HepG2 (cell line): ENCODE measurements around the gene SH3GL2. TPM values are rescaled to one million over a fixed set of nuclear protein-coding genes. Genes with fewer than 3 reads are reported as not detected.
A peak's percentile ranks its signal among the peaks of the same experiment; 100 is the strongest.

Experiments
- ATAC-seq: fragments of 200-7000 bp; cut with Tn5 transposase; 3 replicates; pipeline ENCODE4 v1.9.1; 2020; ENCODE audit warnings: mild to moderate bottlenecking, moderate library complexity
- BruUV-seq: library from RNA; stranded (reverse); fragments of 400-500 nt; replicated peaks from 2 replicates; lab custom pipeline; 2021; lab: Mats Ljungman, UMichigan
- CTCF ChIA-PET: fragments of 300-600 bp; formaldehyde crosslinking; extraction: SDS; loops from one replicate; lab custom pipeline; 2021; ENCODE audit warnings: low total read pairs, inconsistent platforms, low intra/inter-chr PET ratio; lab: Yijun Ruan, JAX
- POLR2A ChIA-PET: fragments of 350-600 bp; sonication (Branson Sonifier 250); formaldehyde crosslinking; loops from one replicate; lab custom pipeline; 2020; ENCODE audit warnings: antibody characterized with exemption, inconsistent platforms; lab: Yijun Ruan, JAX
- DNase-seq: peaks from one replicate; pipeline ENCODE4 v3.0.0-alpha.2; 2015; ENCODE audit warnings: low spot score
- FAIRE-seq: peaks from 3 replicates; lab custom pipeline; 2011; peaks lifted over from hg19 to GRCh38; lab: Jason Lieb, UNC
- H2AFZ ChIP-seq: one replicate; pipeline ENCODE4 v1.6.1; 2011; ENCODE audit warnings: low read length, inconsistent platforms
- H3K27ac ChIP-seq: fragments of 300-600 bp; 3 replicates; pipeline ENCODE4 v1.8.0; 2011; ENCODE audit warnings: mixed run types, mild to moderate bottlenecking, mixed read lengths, low read length, inconsistent platforms; ENCODE audit not compliant: insufficient read depth; ENCODE audit errors: extremely low read length
- H3K27me3 ChIP-seq, 2 experiments: fragments of 200-600 bp in 1 of 2; 2 replicates in 1 of 2; 3 replicates in 1 of 2; pipeline versions ENCODE4 v1.6.0 to v1.8.0; 2011; ENCODE audit warnings: low read length in 2 of 2, mild to moderate bottlenecking in 2 of 2, moderate library complexity in 2 of 2, inconsistent platforms in 1 of 2; ENCODE audit not compliant: insufficient read depth in 2 of 2, control insufficient read depth in 1 of 2
- H3K36me3 ChIP-seq, 2 experiments: fragments of 200-600 bp in 1 of 2; replicated peaks in 1 of 2; 2 replicates in 1 of 2; 3 replicates in 1 of 2; pipeline versions ENCODE4 v1.5.1 to v1.8.0; 2011; ENCODE audit warnings: low read length in 2 of 2, inconsistent platforms in 1 of 2; ENCODE audit not compliant: insufficient read depth in 2 of 2, control insufficient read depth in 1 of 2
- H3K4me1 ChIP-seq: 2 replicates; pipeline ENCODE4 v1.5.1; 2012; ENCODE audit warnings: low read length, inconsistent platforms; ENCODE audit not compliant: insufficient read depth
- H3K4me2 ChIP-seq: 2 replicates; pipeline ENCODE4 v1.6.0; 2011; ENCODE audit warnings: low read depth, low read length, inconsistent platforms
- H3K4me3 ChIP-seq, 3 experiments: fragments of 200-600 bp in 1 of 3; sonication (generic), shearing (Covaris generic) in 1 of 3; replicated peaks in 1 of 3; 2 replicates each; pipeline ENCODE4 v1.5.1; 2011 to 2016; ENCODE audit warnings: low read length in 3 of 3, inconsistent platforms in 2 of 3, low read depth in 2 of 3, mild to moderate bottlenecking in 2 of 3, control low read depth in 1 of 3, mixed read lengths in 1 of 3; ENCODE audit not compliant: insufficient read depth in 1 of 3
- H3K79me2 ChIP-seq: one replicate; pipeline ENCODE4 v1.6.1; 2011; ENCODE audit warnings: low read length, inconsistent platforms; ENCODE audit not compliant: insufficient read depth
- H3K9ac ChIP-seq: 2 replicates; pipeline ENCODE4 v1.6.0; 2011; ENCODE audit warnings: mild to moderate bottlenecking, low read depth, low read length, inconsistent platforms; ENCODE audit not compliant: insufficient read depth
- H3K9me3 ChIP-seq: 2 replicates; pipeline ENCODE4 v1.5.1; 2012; ENCODE audit warnings: mild to moderate bottlenecking, low read length
- H4K20me1 ChIP-seq: 2 replicates; pipeline ENCODE4 v1.6.0; 2011; ENCODE audit warnings: inconsistent platforms, mild to moderate bottlenecking, low read length, moderate library complexity; ENCODE audit not compliant: insufficient read depth
- ATF7 ChIP-seq, 2 experiments: fragments of 450-650 bp in 1 of 2; sonication (generic) in 1 of 2; formaldehyde crosslinking in 1 of 2; IDR thresholded peaks; 2 replicates each; pipeline versions ENCODE4 v1.4.0 to v1.6.1; 2016 to 2020; ENCODE audit warnings: antibody characterized with exemption in 1 of 2, mild to moderate bottlenecking in 1 of 2, missing genetic modification reagents in 1 of 2
- CERS6 ChIP-seq: sonication (generic); formaldehyde crosslinking; IDR thresholded peaks from 2 replicates; pipeline ENCODE4 v1.5.0; 2020; ENCODE audit warnings: missing genetic modification reagents
- CREB1 ChIP-seq, 2 experiments: fragments of 450-650 bp in 1 of 2; IDR thresholded peaks; 2 replicates each; pipeline ENCODE4 v1.6.1; 2016 to 2017; ENCODE audit warnings: control low read depth in 1 of 2, mild to moderate bottlenecking in 1 of 2, missing compliant biosample characterization in 1 of 2, missing genetic modification characterization in 1 of 2
- HMGXB3 ChIP-seq: sonication (generic); formaldehyde crosslinking; IDR thresholded peaks from 2 replicates; pipeline ENCODE4 v1.4.0; 2020; ENCODE audit warnings: missing genetic modification reagents, borderline replicate concordance
- POGZ ChIP-seq: sonication (generic); formaldehyde crosslinking; IDR thresholded peaks from 2 replicates; pipeline ENCODE4 v1.4.0; 2020; ENCODE audit warnings: mild to moderate bottlenecking, missing genetic modification reagents
- SAFB2 ChIP-seq: sonication (generic); formaldehyde crosslinking; IDR thresholded peaks from 2 replicates; pipeline ENCODE4 v1.5.1; 2020; ENCODE audit warnings: missing genetic modification reagents, low read depth, mild to moderate bottlenecking, borderline replicate concordance
- TP53 ChIP-seq: sonication (generic); formaldehyde crosslinking; conservative IDR thresholded peaks from 2 replicates; pipeline ENCODE4 v1.4.0; 2020; ENCODE audit warnings: missing genetic modification reagents
- WGBS: methylation state at CpG from one replicate; pipeline ENCODE4 v1.1.6; 2017; ENCODE audit warnings: low lambda C conversion rate; 5-methylcytosine and 5-hydroxymethylcytosine counted together
- in situ Hi-C: cut with HindIII; loops from 2 replicates; pipeline ENCODE4 v1.10.0; 2017; ENCODE audit warnings: low pct_unique_long_range_greater_than_20kb; ENCODE audit not compliant: extremely low pct_ligation_motif_present
- intact Hi-C: fragments of 100-400 bp; cut with micrococcal nuclease; formaldehyde crosslinking; loops from one replicate; pipeline ENCODE4 v1.10.0; 2022; ENCODE audit not compliant: unreplicated experiment
- polyA plus RNA-seq, 8 experiments: library from polyadenylated mRNA; depleted of rRNA in 3 of 8; stranded (reverse) in 7 of 8; unstranded in 1 of 8; fragments of >200 nt; fragmentation: Illumina TruSeq in 4 of 8; extraction: Trizol in 4 of 8; gene quantifications; 2 replicates each; pipeline versions ENCODE4 v1.2.1 to v1.2.3, GENCODE V29; 2011 to 2016; ENCODE audit warnings: low read depth in 4 of 8, missing spikeins in 1 of 8, mixed read lengths in 1 of 8; ENCODE audit not compliant: insufficient read depth in 1 of 8
- total RNA-seq, 5 experiments: library from RNA; depleted of rRNA; stranded (reverse); fragments of >200 nt; fragmentation: Illumina TruSeq; extraction: Trizol; gene quantifications; 2 replicates each; pipeline ENCODE4 v1.2.3, GENCODE V29; 2016; ENCODE audit warnings: low read depth in 1 of 5

SH3GL2 gene
- total and polyA plus RNA-seq, 2 of the 13 experiments (the other 11 are each of a cell fraction or from before 2014, with no cell fraction given): 0.04 TPM; not detected in 1

- no peaks in the 10 kb centered on the region for H3K79me2 ChIP-seq
- no peaks in the 10 kb centered on the region for H3K27me3 ChIP-seq
- H3K27ac ChIP-seq: no peak overlapping the region
- no peaks in the 10 kb centered on the region for H3K36me3 ChIP-seq
- in situ Hi-C loops (no loop called here), intact Hi-C loops (no loop called here)
- no peaks in the 10 kb centered on the region for H4K20me1 ChIP-seq
- CTCF ChIA-PET: no interaction called here
- BruUV-seq: no TSS peak
- 5% methylated on average over 7 of the region's 7 CpGs for WGBS
- no peak overlapping the region for H3K4me2 ChIP-seq
- FAIRE-seq (no peak), DNase-seq (no peak), ATAC-seq (no peak)
- no peak overlapping the region for H2AFZ ChIP-seq
- no peaks in the 10 kb centered on the region for H3K4me1 ChIP-seq
- H3K4me3 ChIP-seq: no peak overlapping the region
- no peaks in the 10 kb centered on the region for H3K9me3 ChIP-seq
- no peak for TF ChIP-seq SAFB2 (CRISPR knock-in tag)
- TF ChIP-seq CREB1 (IDR thresholded peaks at IDR 0.05): peak; percentile 98
- TF ChIP-seq CREB1 (CRISPR knock-in tag; IDR thresholded peaks at IDR 0.05): no peak
- TF ChIP-seq ATF7 (IDR thresholded peaks at IDR 0.05): peak; percentile 94
- no peak for TF ChIP-seq ATF7 (CRISPR knock-in tag; IDR thresholded peaks at IDR 0.05)
- POLR2A ChIA-PET: no interaction called here
- H3K9ac ChIP-seq: no peak overlapping the region
Measured at GRCh38 chr9:17833846-17834245, 255.0 kb downstream of the SH3GL2 start.

GRCh38 chr9:17837965-17838364 lies 259.1 kb downstream of the SH3GL2 start:
- H3K4me2 ChIP-seq: no peak overlapping the region
- intact Hi-C loops (no loop called here), in situ Hi-C loops (no loop called here)
- no peak for TF ChIP-seq TP53 (CRISPR knock-in tag)
- no peak for TF ChIP-seq CERS6
- TF ChIP-seq HMGXB3 (CRISPR knock-in tag): no peak
- no peak for TF ChIP-seq POGZ (CRISPR knock-in tag)
- H3K79me2 ChIP-seq: no peaks in the 10 kb centered on the region
- BruUV-seq: no TSS peak
- no peak overlapping the region for H3K9ac ChIP-seq
- ChIA-PET CTCF (no interaction called here), POLR2A (no interaction called here)
- H3K4me1 ChIP-seq: no peaks in the 10 kb centered on the region
- H2AFZ ChIP-seq: no peak overlapping the region
- ATAC-seq: peak; percentile 47; the same call in 1 of the 3 replicates
- no peak overlapping the region for H3K4me3 ChIP-seq
- FAIRE-seq: no peak
- H3K9me3 ChIP-seq: no peaks in the 10 kb centered on the region
- 1% methylated on average over 4 of the region's 4 CpGs for WGBS
- H3K27ac ChIP-seq: no peak overlapping the region
- H3K36me3 ChIP-seq: no peaks in the 10 kb centered on the region
- DNase-seq: peak; percentile 6
- no peaks in the 10 kb centered on the region for H4K20me1 ChIP-seq
- no peaks in the 10 kb centered on the region for H3K27me3 ChIP-seq
